H4 (cell line): ENCODE data around the gene RTF1. TPM values are rescaled to one million over a fixed set of nuclear protein-coding genes. Genes with fewer than 3 reads are reported as not detected.

Experiments
- DNase-seq: peaks from one replicate; pipeline ENCODE4 v3.0.0-alpha.2; 2015; ENCODE audit warnings: low spot score
- total RNA-seq: library from RNA; depleted of rRNA; stranded (reverse); fragments of >200 nt; shearing (Covaris generic); gene quantifications from 2 replicates; pipeline ENCODE4 v1.2.3, GENCODE V29; 2014; rRNA removed

RTF1 gene
- total RNA-seq, 1 experiment from 2014 or later: 15.1 TPM

DNA sequence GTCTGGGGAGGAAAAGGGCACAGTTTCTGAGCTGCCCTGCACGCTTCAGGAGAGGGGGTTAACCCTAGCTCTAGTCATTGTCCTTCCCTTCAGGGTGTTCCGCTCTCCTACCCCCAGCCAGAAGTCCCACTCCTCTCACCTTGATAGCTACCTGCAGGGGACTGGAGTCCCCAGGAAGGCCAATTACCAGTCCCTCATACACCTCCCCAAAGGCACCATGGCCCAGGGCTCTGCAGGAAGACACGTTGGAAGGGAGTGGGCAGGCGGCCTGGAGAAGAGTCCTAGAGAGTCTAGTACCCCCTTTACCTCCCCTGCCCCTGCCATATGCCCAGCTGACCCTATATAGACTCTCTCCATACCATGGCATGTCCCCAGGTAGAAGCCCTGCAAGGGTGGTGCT lies 88.9 kb downstream of the RTF1 start:
- no peak for DNase-seq

DNA sequence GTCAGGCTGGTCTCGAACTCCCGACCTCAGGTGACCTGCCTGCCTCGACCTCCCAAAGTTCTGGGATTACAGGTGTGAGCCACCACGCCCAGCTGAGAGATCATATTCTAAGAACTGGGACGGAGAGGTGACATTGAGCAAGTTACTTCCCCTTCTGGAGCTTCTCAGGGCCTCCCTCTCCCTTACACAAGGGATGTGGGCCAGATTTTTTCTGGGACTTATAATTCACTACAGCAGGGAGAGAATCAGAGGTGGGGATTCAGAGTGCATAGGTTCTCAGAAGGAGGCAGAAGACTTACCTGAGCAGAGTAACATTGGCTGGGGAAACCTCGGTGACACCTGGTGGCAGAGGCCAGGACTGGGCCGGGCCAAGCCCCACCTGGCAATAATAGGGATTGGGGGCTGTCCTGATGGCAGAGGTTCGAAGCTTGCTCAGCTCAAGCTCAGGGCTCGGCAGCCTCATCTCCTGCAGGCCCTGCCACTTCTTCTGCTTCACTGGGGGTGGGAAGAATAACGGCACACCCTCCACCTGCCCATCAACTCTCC lies 90.0 kb downstream of the RTF1 start:
- DNase-seq: no peak

DNA sequence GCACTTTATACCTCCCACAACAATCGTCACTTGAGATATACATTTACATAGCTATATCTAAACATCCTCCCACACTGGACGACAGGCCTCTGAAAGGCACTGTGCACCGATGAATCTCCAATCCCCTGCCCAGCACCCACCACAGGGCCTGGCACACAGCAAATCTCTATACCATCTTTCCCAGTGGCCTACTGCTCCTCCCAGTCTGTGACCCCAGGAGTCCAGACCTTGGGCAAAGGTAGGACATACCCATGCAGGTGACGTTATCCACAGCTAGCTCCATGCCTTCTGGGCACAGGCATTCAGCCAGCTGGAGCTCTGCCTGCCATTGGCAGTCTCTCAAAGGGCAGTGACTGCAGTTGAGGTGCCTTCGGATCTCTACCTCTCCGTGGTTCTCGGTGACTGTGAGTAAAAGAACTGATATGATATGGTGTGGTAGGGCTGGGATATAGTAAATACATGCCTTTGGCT lies 91.0 kb downstream of the RTF1 start:
- no peak for DNase-seq

DNA sequence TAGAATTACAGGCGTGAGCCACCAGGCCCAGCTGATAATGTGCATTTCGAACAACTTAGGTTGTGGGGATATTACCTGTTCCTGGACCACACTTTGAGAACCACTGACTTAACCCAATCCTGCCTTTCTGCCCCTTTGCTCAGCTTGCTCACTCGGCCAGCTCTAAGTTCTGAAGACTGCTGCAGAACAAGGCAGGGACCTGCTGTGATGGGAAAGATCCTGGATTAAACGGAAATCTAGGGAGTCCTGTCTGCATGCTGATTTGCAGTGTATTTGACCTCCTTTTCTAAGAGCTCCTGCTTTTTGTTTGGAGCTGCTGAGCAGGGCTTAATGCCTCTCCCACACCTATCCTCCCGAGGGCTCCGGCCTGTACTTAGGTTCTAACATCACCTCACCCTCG lies 93.8 kb downstream of the RTF1 start:
- no peak for DNase-seq

DNA sequence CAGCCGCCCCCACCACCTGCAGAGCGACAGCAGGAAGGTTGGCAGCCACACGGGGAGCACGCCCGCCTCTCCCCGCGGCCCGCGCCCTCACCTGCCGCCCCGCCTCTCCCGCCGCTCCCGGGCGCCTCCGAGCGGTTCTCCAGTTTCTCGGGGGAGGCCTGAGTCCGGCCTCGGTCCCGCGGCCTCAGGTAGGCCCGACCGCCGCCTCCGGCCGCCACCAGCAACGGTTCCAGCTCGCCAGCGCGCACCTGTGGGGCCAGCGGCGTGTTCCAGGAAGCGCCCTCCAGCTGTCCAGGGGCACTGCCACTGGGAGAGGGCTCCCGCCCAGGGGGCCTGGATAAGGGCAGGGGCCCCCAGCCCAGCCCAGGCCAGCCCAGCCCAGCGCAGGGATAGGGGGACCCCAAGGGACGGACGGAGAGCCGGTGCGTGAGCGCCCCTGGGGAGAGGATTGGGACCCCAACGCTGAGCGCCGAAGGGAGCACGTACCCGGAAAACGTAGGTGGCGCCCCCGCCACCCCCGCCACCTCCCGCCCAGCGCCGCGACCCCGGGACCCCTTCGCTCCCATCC lies 94.5 kb downstream of the RTF1 start:
- DNase-seq: no peak

DNA sequence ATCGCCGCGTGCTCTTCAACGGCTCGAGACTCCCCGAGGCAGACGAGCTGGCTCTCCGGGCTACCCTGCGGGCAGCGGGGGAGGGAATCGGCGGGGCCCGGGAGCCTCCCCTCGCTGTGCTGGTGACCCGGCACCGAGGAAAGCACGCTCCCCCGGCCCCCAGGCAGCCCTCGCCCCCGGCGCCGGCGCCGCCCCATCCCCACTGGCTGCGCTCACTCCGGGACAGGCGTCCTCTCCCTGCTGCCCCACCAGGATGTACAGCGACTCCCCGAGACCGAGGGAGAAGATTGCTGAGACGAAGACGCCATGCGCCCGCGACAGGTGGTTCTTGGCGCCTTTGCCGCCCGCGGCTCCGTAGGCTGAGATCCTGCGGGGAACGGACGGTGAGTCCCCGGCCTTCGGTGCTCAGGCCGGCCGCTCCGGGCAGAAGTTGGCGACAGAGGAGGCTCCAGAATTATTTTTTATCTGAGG lies 95.0 kb downstream of the RTF1 start:
- no peak for DNase-seq

DNA sequence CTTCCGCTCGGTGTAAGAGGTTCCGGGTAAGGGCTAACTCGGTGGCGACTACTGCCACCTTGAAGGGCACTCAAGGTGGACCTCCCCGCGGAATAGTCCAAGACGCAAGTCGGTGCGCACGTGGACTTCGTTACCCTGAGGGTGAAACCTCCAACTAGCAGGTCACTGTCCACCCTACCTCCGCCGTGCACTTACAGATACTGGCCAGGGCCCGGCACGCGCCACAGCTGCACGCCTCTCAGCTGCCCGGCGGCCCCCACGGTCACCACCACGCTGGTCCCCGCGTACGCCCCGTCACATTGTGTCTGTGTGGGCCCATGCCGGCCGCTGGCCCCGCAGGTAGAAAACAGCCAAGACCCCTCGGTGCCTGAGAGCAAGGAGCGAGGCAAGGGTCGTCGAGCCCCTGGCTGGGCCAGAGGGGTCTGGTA lies 95.6 kb downstream of the RTF1 start:
- DNase-seq: no peak

DNA sequence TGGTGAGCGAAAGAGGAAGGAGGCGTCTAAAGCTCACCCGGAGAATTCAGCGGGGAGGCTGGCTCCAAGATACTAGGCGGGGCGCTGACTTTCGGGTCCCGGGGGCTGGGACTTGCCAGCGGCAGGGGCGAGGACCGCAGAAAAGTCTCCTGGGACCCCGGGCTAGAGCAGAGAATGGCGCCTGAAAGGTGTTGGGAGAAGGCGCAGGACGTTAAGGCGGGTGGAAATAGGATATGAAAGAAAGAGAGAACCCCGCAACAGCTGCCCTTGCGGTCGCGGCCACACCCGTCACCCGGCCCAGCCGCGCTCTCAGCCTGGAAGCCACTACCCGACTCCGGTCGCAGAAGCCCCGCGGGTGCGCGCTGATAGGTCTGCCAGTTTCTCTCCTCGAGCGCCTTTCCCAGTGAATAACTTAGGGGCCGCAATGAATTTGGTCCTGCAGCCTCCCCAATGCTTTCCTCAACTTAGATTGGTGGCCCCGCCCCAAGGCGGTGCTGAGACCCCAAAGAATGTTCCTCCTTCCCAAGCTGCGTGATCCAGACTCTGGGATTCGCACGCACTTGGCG lies 96.1 kb downstream of the RTF1 start:
- no peak for DNase-seq

DNA sequence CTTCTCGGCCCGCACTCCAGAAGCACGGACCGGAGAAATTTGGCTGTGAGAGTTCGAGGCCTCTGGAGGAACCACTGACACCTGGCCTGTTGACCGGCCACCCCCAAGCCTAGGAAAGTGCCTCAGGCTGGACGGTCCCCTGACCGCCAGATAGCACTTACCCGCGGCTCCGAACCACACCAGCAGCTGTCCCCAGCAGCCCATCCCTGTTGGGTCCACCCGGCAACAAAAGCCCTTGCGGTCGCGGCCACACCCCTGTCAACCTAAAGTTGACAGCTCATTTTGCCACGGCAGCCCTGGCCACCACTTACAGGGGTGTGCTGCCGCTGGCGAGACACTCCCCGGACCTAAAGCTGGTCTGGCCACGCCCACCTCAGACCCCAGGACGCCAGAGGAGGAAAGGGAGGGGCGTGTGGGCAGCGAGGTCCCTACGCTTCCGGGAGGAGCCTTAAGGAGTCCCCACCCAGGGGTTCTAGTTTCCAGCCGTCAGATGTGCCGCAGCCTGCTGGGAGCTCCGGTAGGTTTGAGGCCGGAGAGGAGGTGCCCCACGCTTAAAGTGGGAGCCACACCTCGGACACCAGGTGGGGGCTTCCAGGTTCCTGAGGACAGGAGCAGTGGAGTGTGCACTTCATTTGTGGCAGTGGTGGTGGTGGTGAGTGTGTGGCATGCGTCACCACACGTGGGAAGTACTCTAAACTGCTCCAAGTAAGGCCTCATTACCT lies 96.8 kb downstream of the RTF1 start, which contains the start of gene LTK:
LTK (minus strand) TSS at position 322 of the 722 bp plus-strand sequence; CDS start at position 204, 118 bp downstream.
- DNase-seq: peak; percentile 53

DNA sequence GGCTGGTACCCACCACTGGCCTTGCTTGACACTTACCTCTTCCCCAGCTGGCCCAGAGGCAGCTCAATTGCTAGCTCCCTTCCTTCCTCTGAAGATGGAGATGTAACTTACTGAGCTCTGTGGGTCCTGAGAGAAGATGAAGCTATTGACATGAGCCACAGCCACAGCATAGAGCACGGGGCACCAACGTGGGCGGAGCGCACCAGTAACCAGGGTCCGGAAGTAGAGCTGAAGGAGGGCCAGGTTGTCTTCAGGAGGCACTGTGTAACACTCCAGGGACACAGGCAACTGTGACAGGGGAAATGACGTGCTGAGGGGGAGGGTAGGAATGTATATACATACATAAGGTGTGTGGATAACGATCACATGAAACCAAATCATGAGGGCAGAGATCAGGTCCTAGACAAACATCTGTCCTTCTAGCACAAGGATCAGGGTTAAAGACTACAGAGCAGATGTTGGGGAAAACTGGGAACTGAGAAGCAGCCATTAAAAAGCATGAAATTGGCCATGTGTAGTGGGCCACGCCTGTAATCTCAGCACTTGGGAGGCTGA lies 101.1 kb downstream of the RTF1 start:
- no peak for DNase-seq

DNA sequence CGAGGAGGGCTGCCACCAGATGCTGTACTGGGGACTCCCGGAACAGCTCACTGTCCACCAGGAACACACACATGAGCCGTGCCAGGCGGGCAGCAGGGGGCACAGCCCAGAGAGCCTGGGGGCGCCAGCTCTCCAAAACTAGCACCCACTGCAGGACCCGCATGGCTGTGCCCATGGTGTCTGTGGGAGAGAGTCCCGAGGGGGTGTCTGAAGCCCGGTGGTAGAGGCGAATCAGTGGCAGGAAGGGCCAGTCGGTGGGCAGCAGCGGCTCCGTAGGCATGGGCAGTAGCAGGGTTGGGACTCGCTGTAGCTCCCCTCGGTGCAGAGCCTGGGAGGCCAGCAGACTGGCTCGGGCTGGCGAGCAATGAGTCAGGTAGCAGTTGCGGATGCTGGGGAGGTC lies 103.7 kb downstream of the RTF1 start:
- DNase-seq: no peak

DNA sequence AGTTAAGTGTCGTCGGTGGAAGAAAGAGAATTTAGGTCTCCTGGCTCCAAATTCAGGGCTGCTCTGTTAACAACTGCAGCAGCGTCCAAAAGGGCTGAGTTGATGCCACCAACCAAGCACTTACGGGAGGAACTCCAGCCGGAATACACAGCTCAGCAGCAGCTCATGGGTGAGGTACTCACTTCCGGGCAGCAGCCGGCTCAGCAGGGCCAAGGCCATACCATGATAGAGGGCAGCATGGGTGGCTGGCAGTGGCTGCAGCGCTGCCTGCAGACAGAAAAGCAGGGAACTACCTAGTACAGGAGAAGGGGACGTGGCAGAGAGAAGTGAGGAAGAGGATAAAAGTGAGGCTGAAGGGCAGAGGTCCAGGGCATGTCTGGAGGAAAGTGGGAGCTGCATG lies 104.7 kb downstream of the RTF1 start:
- no peak for DNase-seq

DNA sequence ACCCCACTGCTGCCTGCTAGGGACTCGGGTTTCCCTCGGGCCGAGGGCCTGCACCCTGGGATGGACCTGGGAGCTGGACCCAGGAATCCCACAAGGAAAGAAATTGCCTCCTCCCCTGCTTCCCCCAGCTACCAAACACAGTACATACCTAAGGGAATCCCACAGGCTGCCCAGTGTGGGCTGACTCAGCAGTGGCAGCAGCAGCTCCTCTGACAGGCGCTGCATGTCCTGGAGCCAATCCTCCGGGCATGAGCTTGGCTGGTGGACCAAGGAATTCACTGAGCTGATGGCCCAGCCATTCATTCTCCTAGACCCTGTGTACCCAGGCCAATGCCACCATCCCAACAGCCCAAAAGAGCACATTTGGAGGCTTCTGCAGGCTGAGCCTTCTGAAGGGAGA lies 106.2 kb downstream of the RTF1 start:
- DNase-seq: no peak

DNA sequence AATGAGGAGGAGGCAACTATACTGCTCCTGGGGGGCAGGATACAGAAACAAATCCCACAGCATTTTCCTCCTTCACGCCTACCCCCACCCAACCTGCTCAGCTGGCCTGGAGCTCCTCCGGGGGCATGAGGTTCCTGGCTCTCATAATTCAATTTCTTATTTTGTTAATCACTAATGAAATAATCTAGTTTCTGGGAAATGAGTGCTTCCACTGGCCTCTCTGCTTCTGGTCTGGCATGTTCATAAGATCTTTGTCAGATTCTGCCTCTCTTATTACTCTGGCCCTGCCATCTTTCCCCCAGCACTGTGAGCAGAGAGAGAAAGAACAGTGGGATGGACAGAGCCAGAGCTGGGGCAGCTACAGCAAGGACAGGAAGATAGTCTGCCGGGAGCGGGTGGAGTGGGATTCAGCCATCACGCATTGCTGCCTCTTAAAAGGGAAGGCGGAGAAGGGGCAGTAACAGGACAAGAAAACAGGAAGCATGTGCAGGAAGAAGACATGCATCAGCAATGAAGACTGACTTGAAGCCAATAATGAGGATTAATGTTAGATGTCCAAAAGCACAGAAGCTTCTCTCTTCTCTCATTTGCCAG lies 113.6 kb downstream of the RTF1 start:
- DNase-seq: no peak

Other genes starting within 250 kb of the RTF1 start
- 0.12 TPM in 1 of 2 replicates, not detected in the other for gene EXD1, start 186.3 kb upstream of the RTF1 start, total RNA-seq
- 71.6 and 134 TPM in 2 replicates for gene CHP1, start 185.8 kb upstream of the RTF1 start, total RNA-seq
- 40.1 and 42.4 TPM in 2 replicates for gene OIP5, start 84.5 kb upstream of the RTF1 start, total RNA-seq
- gene NUSAP1, start 84.2 kb upstream of the RTF1 start, total RNA-seq: 155 and 195 TPM in 2 replicates
- gene NDUFAF1, start 14.6 kb upstream of the RTF1 start, total RNA-seq: 34.9 and 41.0 TPM in 2 replicates
- gene ITPKA, start 76.8 kb downstream of the RTF1 start, total RNA-seq: 1.1 and 4.1 TPM in 2 replicates
- gene LTK, start 96.7 kb downstream of the RTF1 start, total RNA-seq: 0.21 and 0.37 TPM in 2 replicates
- gene RPAP1, start 127.2 kb downstream of the RTF1 start, total RNA-seq: 14.4 TPM in 2 replicates
- 8.4 and 18.8 TPM in 2 replicates for gene TYRO3, start 142.1 kb downstream of the RTF1 start, total RNA-seq
- 14.1 and 19.4 TPM in 2 replicates for gene MGA, start 243.3 kb downstream of the RTF1 start, total RNA-seq